SK-N-SH treated with all-trans-retinoic acid at 6 μM for 48 hours (cell line): ENCODE data around the gene LPP.

Experiments
- ATAC-seq: fragments of 200-7000 bp; cut with Tn5 transposase; 3 replicates; pipeline ENCODE4 v1.9.1; 2020; ENCODE audit warnings: mild to moderate bottlenecking, moderate library complexity
- ARNTL ChIP-seq: fragments of 450-650 bp; formaldehyde crosslinking; IDR thresholded peaks from 2 replicates; pipeline ENCODE4 v1.5.0; 2020; ENCODE audit warnings: low read depth, mild to moderate bottlenecking, moderate library complexity, borderline replicate concordance
- BACH2 ChIP-seq: fragments of 250-450 bp; sonication (Bioruptor Pico); IDR thresholded peaks from 2 replicates; pipeline ENCODE4 v1.9.0; 2021; ENCODE audit warnings: mild to moderate bottlenecking, borderline replicate concordance
- CREB5 ChIP-seq: fragments of 250-450 bp; sonication (Bioruptor Pico); IDR thresholded peaks from 2 replicates; pipeline ENCODE4 v1.5.1; 2020; ENCODE audit warnings: low read depth, mild to moderate bottlenecking, moderate library complexity
- CSDC2 ChIP-seq: fragments of 250-450 bp; sonication (Bioruptor Pico); IDR thresholded peaks from 2 replicates; pipeline ENCODE4 v1.5.0; 2020; ENCODE audit warnings: mild to moderate bottlenecking, moderate library complexity
- CSRNP3 ChIP-seq: fragments of 250-450 bp; sonication (Bioruptor Pico); IDR thresholded peaks from 2 replicates; pipeline ENCODE4 v1.5.1; 2021; ENCODE audit warnings: mild to moderate bottlenecking, moderate library complexity
- ESRRG ChIP-seq: fragments of 250-450 bp; sonication (Bioruptor Pico); IDR thresholded peaks from 2 replicates; pipeline ENCODE4 v1.6.1; 2021; ENCODE audit warnings: mild to moderate bottlenecking
- GLIS3 ChIP-seq: fragments of 250-450 bp; sonication (Bioruptor Pico); IDR thresholded peaks from 2 replicates; pipeline ENCODE4 v1.5.0; 2020; ENCODE audit warnings: mild to moderate bottlenecking, moderate library complexity
- ISL1 ChIP-seq: fragments of 250-450 bp; sonication (Bioruptor Pico); IDR thresholded peaks from 2 replicates; pipeline ENCODE4 v2.1.2; 2022; ENCODE audit warnings: mild to moderate bottlenecking, moderate library complexity
- OSR1 ChIP-seq: fragments of 250-450 bp; sonication (Bioruptor Pico); IDR thresholded peaks from 2 replicates; pipeline ENCODE4 v1.8.0; 2022; ENCODE audit warnings: moderate library complexity, mild to moderate bottlenecking, inconsistent platforms
- PATZ1 ChIP-seq: fragments of 250-450 bp; sonication (Bioruptor Pico); IDR thresholded peaks from 2 replicates; pipeline ENCODE4 v1.8.0; 2020; ENCODE audit warnings: mild to moderate bottlenecking, moderate library complexity, borderline replicate concordance
- POU6F1 ChIP-seq: fragments of 250-450 bp; sonication (Bioruptor Pico); IDR thresholded peaks from 2 replicates; pipeline ENCODE4 v1.8.0; 2021; ENCODE audit warnings: low read depth, mild to moderate bottlenecking, moderate library complexity, borderline replicate concordance
- PPARA ChIP-seq: fragments of 250-450 bp; sonication (Bioruptor Pico); IDR thresholded peaks from 2 replicates; pipeline ENCODE4 v1.5.0; 2020; ENCODE audit warnings: mild to moderate bottlenecking, borderline replicate concordance
- RARB ChIP-seq: fragments of 250-450 bp; sonication (Bioruptor Pico); IDR thresholded peaks from 2 replicates; pipeline ENCODE4 v1.8.0; 2021; ENCODE audit warnings: mild to moderate bottlenecking, moderate library complexity
- TCF4 ChIP-seq: fragments of 250-450 bp; sonication (Bioruptor Pico); IDR thresholded peaks from 2 replicates; pipeline ENCODE4 v1.8.0; 2021; ENCODE audit warnings: mild to moderate bottlenecking, moderate library complexity, borderline replicate concordance
- TOX ChIP-seq: fragments of 250-450 bp; sonication (Bioruptor Pico); IDR thresholded peaks from 2 replicates; pipeline ENCODE4 v1.8.0; 2021; ENCODE audit warnings: mild to moderate bottlenecking, moderate library complexity, borderline replicate concordance
- TSHZ2 ChIP-seq: fragments of 250-450 bp; sonication (Bioruptor Pico); IDR thresholded peaks from 2 replicates; pipeline ENCODE4 v1.5.0; 2020; ENCODE audit warnings: mild to moderate bottlenecking, moderate library complexity
- ZC3H10 ChIP-seq: fragments of 250-450 bp; sonication (Bioruptor Pico); IDR thresholded peaks from 2 replicates; pipeline ENCODE4 v1.5.1; 2021; ENCODE audit warnings: mild to moderate bottlenecking, moderate library complexity
- ZFP30 ChIP-seq: fragments of 450-650 bp; formaldehyde crosslinking; IDR thresholded peaks from 2 replicates; pipeline ENCODE4 v1.5.0; 2022; ENCODE audit warnings: mild to moderate bottlenecking, moderate library complexity
- ZNF565 ChIP-seq: fragments of 450-650 bp; formaldehyde crosslinking; conservative IDR thresholded peaks from 2 replicates; pipeline ENCODE4 v1.5.0; 2020; ENCODE audit warnings: low read depth, mild to moderate bottlenecking, moderate library complexity
- ZNF8 ChIP-seq: fragments of 450-650 bp; formaldehyde crosslinking; IDR thresholded peaks from 2 replicates; pipeline ENCODE4 v1.5.0; 2020; ENCODE audit warnings: mild to moderate bottlenecking, moderate library complexity

LPP gene

GRCh38 chr3:188471723-188472122 lies 317.8 kb downstream of the LPP start (continued):
- TF ChIP-seq TCF4 (CRISPR knock-in tag) (no peak), CSRNP3 (CRISPR knock-in tag) (no peak)

- ATAC-seq, result no peak
- no peak for TF ChIP-seq ZNF565
- TF ChIP-seq ZC3H10 (CRISPR knock-in tag), result peak; percentile 44; the same call in 1 of the 2 replicates
- TF ChIP-seq POU6F1, result no peak
- TF ChIP-seq ISL1, result peak; percentile 60; the same call in 1 of the 2 replicates
These were observed 318.4 kb downstream of the LPP start for GRCh38 chr3:188472336-188472735.

GRCh38 chr3:188473045-188473444 lies 319.1 kb downstream of the LPP start:
- ATAC-seq, result no peak
- TF ChIP-seq ISL1 (no peak), CREB5 (CRISPR knock-in tag) (no peak), GLIS3 (CRISPR knock-in tag) (no peak), ZC3H10 (CRISPR knock-in tag) (no peak)
- TF ChIP-seq, all 23 proteins: peak for 0

GRCh38 chr3:188473591-188474288 lies 319.8 kb downstream of the LPP start:
- no peak for ATAC-seq

GRCh38 chr3:188476935-188477334 lies 323.0 kb downstream of the LPP start:
- ATAC-seq, result peak; percentile 42; the same call in 2 of the 3 replicates
- TF ChIP-seq PPARA, result no peak
- no peak for TF ChIP-seq TSHZ2 (CRISPR knock-in tag)
- TF ChIP-seq PATZ1 (CRISPR knock-in tag), result no peak
- no peak for TF ChIP-seq OSR1 (CRISPR knock-in tag)
- TF ChIP-seq BACH2 (CRISPR knock-in tag), result no peak

More at GRCh38 chr3:188473591-188474288, 319.8 kb downstream of the LPP start:
- TF ChIP-seq TCF4 (CRISPR knock-in tag) (no peak), ZNF565 (no peak), ARNTL (no peak), CREB5 (CRISPR knock-in tag) (no peak), RARB (no peak), TOX (CRISPR knock-in tag) (no peak), ZFP30 (CRISPR knock-in tag) (no peak), PPARA (no peak), CSDC2 (CRISPR knock-in tag) (no peak), OSR1 (CRISPR knock-in tag) (no peak), ZNF8 (no peak), ESRRG (CRISPR knock-in tag) (no peak), ZC3H10 (CRISPR knock-in tag) (no peak), PATZ1 (CRISPR knock-in tag) (no peak)
- TF ChIP-seq, all 23 proteins: peak for 0
